ENCODE data around the gene LRIT2. TPM values are rescaled to one million over a fixed set of nuclear protein-coding genes. Genes with fewer than 3 reads are reported as not detected.

The LRIT2 gene
- total RNA-seq, 1 experiment from 2014 or later = not detected

DNA sequence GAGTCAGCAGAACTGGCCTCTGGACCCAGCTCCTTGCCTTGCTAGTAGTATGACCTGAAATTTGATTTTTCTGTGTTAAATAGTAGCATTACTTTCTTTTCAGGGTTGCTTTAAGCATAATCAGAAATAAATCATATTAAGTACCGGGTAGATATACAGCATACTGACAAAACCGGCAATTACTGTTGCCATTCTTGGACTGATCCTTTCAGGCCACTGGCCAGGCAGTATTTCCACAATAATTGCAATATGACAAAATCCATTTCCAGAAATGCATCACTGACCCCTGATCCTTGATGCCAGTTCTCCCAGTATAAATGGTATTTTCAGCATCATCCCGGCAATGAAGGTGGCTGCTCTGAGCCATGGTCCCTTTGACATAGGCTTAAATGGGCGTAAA, 9.1 kb upstream of the LRIT2 start:
- CTCF ChIA-PET = no interaction called here
- BruUV-seq (replicated peaks) = no TSS peak
- H3K36me3 Mint-ChIP-seq (ENCODE audit: insufficient read depth, unreplicated experiment) = no peaks in the 10 kb centered on the region
- TF ChIP-seq, protein P1, sequence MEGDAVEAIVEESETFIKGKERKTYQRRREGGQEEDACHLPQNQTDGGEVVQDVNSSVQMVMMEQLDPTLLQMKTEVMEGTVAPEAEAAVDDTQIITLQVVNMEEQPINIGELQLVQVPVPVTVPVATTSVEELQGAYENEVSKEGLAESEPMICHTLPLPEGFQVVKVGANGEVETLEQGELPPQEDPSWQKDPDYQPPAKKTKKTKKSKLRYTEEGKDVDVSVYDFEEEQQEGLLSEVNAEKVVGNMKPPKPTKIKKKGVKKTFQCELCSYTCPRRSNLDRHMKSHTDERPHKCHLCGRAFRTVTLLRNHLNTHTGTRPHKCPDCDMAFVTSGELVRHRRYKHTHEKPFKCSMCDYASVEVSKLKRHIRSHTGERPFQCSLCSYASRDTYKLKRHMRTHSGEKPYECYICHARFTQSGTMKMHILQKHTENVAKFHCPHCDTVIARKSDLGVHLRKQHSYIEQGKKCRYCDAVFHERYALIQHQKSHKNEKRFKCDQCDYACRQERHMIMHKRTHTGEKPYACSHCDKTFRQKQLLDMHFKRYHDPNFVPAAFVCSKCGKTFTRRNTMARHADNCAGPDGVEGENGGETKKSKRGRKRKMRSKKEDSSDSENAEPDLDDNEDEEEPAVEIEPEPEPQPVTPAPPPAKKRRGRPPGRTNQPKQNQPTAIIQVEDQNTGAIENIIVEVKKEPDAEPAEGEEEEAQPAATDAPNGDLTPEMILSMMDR (IDR thresholded peaks at IDR 0.05; ENCODE audit: insufficient read depth in 1 of 2, low read depth in 1 of 2, low read length in 1 of 2, severe bottlenecking in 1 of 2, unreplicated experiment in 1 of 2) = no peak
- Histone ChIP-seq H3K36me3 (ENCODE audit: control insufficient read depth, insufficient read depth, low read length) (no peaks in the 10 kb centered on the region), H3K4me3 (ENCODE audit: low read depth, low read length) (no peak overlapping the region), H3K4me1 (no peaks in the 10 kb centered on the region), H3K27me3 (replicated peaks; ENCODE audit: control insufficient read depth, insufficient read depth, low read length) (no peaks in the 10 kb centered on the region), H3K9me3 (no peaks in the 10 kb centered on the region)
- no peaks in the 10 kb centered on the region for H3K9me3 Mint-ChIP-seq (ENCODE audit: unreplicated experiment)
- intact Hi-C loops (cut with micrococcal nuclease; ENCODE audit: unreplicated experiment) = no loop called here
- H3K4me1 Mint-ChIP-seq (ENCODE audit: low read depth, unreplicated experiment) = no peaks in the 10 kb centered on the region
- no peak for DNase-seq
- no peak overlapping the region for H3K4me3 Mint-ChIP-seq (ENCODE audit: unreplicated experiment)
- POLR2A ChIA-PET = no interaction called here
- no peak overlapping the region for H3K27ac Mint-ChIP-seq (ENCODE audit: unreplicated experiment)
- H3K27me3 Mint-ChIP-seq (ENCODE audit: insufficient read depth, unreplicated experiment) = peaks cover 9% of the 10 kb centered on the region

DNA sequence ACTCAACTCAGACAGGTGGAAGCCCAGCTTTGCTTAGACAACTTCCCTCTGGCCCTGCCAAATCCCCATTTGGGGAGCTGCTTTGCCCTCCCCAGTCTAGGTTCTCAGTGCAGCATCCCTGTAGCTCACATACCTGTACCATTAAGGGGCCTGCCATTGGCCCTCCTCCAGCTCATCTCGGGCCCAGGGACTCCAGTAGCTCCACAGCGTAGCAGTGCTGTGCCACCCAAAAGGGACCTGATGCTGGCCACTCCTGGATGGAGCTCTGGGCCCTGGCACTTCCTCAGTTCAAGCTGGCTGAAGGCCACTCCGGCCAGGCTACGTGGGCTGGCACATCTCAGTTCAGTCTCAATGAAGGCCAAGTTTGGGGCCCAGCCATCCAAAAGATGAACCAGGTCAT, 8.6 kb upstream of the LRIT2 start:
- Mint-ChIP-seq H3K27ac (ENCODE audit: unreplicated experiment) (no peak overlapping the region), H3K27me3 (ENCODE audit: insufficient read depth, unreplicated experiment) (peaks cover 11% of the 10 kb centered on the region), H3K4me3 (ENCODE audit: unreplicated experiment) (no peak overlapping the region), H3K4me1 (ENCODE audit: low read depth, unreplicated experiment) (no peaks in the 10 kb centered on the region), H3K9me3 (ENCODE audit: unreplicated experiment) (no peaks in the 10 kb centered on the region), H3K36me3 (ENCODE audit: insufficient read depth, unreplicated experiment) (no peaks in the 10 kb centered on the region)
- no peaks in the 10 kb centered on the region for H3K9me3 ChIP-seq
- H3K36me3 ChIP-seq (ENCODE audit: control insufficient read depth, insufficient read depth, low read length) = no peaks in the 10 kb centered on the region
- no peaks in the 10 kb centered on the region for H3K27me3 ChIP-seq (replicated peaks; ENCODE audit: control insufficient read depth, insufficient read depth, low read length)
- TF ChIP-seq, protein P1 (IDR thresholded peaks at IDR 0.05; ENCODE audit: insufficient read depth in 1 of 2, low read depth in 1 of 2, low read length in 1 of 2, severe bottlenecking in 1 of 2, unreplicated experiment in 1 of 2) = no peak
- ChIA-PET POLR2A (no interaction called here), CTCF (no interaction called here)
- BruUV-seq (replicated peaks) = no TSS peak
- no peaks in the 10 kb centered on the region for H3K4me1 ChIP-seq
- intact Hi-C loops (cut with micrococcal nuclease; ENCODE audit: unreplicated experiment) = no loop called here
- DNase-seq = no peak
- no peak overlapping the region for H3K4me3 ChIP-seq (ENCODE audit: low read depth, low read length)

DNA sequence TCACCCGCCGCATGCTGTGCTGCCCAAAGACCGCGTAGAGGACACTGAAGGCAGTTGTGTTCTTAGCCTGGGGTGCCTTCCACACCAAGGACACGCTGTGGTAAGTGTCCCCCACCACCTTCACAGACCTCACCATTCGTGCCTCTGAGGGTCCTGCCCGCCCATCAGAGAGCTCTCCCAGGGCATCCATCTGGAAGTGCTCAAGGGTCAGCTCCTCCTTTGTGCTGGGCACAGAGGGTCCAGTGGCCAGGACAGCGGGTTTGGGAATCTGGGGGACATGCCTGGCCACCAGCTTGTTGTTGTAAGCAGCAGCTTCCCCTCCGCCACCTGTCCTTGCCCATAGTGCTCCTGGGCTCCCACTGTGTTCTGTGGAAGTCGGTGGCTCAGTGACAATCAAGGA, 7.0 kb upstream of the LRIT2 start:
- BruUV-seq (replicated peaks) = no TSS peak
- Histone ChIP-seq H3K9me3 (no peaks in the 10 kb centered on the region), H3K36me3 (ENCODE audit: control insufficient read depth, insufficient read depth, low read length) (no peaks in the 10 kb centered on the region), H3K4me3 (ENCODE audit: low read depth, low read length) (no peak overlapping the region), H3K27me3 (replicated peaks; ENCODE audit: control insufficient read depth, insufficient read depth, low read length) (no peaks in the 10 kb centered on the region), H3K4me1 (no peaks in the 10 kb centered on the region)
- Mint-ChIP-seq H3K4me3 (ENCODE audit: unreplicated experiment) (no peak overlapping the region), H3K27me3 (ENCODE audit: insufficient read depth, unreplicated experiment) (peaks cover 11% of the 10 kb centered on the region), H3K9me3 (ENCODE audit: unreplicated experiment) (no peaks in the 10 kb centered on the region), H3K4me1 (ENCODE audit: low read depth, unreplicated experiment) (no peaks in the 10 kb centered on the region), H3K27ac (ENCODE audit: unreplicated experiment) (no peak overlapping the region), H3K36me3 (ENCODE audit: insufficient read depth, unreplicated experiment) (no peaks in the 10 kb centered on the region)
- TF ChIP-seq, protein P1 (IDR thresholded peaks at IDR 0.05; ENCODE audit: insufficient read depth in 1 of 2, low read depth in 1 of 2, low read length in 1 of 2, severe bottlenecking in 1 of 2, unreplicated experiment in 1 of 2) = no peak
- POLR2A ChIA-PET = no interaction called here
- no peak for DNase-seq
- intact Hi-C loops (cut with micrococcal nuclease; ENCODE audit: unreplicated experiment) = no loop called here
- CTCF ChIA-PET = no interaction called here
